ENCODE results near the gene AQP3.

DNA sequence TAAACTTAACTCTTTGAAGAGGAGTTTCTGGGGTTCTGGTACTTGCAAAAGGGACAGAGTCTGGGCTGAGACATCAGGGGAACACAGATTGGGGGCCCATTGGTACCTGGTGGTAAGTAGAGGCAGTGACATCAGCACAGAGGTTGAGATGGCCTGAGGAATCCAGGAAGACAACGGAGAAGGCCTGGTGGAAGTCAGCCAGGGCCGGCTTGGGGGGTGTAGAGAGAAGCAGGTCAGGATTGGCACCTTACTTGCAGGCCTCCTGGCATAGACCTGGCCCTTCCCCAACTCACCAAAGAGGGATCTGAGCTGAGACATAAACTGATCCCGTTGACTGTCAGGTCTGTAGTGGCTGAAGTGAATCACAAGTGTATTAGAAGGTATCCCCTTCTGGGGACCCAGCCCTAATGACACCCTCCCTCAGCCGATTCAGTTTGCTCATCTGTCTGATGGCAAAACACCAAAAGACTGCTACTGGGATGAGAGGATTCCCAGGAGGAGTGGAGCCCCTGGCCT, 20.9 kb upstream of the AQP3 start:
- TF ChIP-seq CTCF (IDR thresholded peaks at IDR 0.05) (no peak), POLR2A (IDR thresholded peaks at IDR 0.05) (no peak), EP300 (IDR thresholded peaks at IDR 0.05) (no peak), POLR2AphosphoS5 (IDR thresholded peaks at IDR 0.05) (no peak)
